Measurements from ENCODE around the gene DCC.

DCC gene

DNA sequence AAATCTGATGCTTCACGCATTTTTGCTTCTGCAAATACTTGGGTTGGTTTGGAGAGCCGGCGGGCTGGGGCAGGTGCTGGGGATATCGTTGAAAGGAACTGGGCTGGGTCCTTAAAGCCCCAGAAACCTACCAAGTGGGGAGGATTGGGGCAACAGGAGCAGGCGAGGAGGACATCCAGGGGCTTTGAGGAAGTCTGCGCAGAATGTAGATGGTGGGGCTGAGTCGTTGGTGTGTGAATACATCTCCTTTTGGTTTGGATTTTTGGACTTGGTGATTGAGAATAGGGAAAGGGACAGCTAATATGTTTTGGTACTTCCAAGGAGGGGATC is 1.1 kb downstream of the DCC start:
- POLR2A ChIA-PET, result no interaction called here
- no peak overlapping the region for H3K27ac ChIP-seq (ENCODE audit: insufficient read depth in 1 of 2, low read depth in 1 of 2, low read length in 2 of 2, poor library complexity in 1 of 2, severe bottlenecking in 2 of 2)
- H3K27me3 ChIP-seq (replicated peaks in 2 of 5; ENCODE audit: control insufficient read depth in 4 of 5, insufficient read depth in 5 of 5, low read length in 4 of 5), result peaks cover 11 to 64% (median 26%) of the 10 kb centered on the region in 5 experiments
- no peak for DNase-seq
- no peaks in the 10 kb centered on the region for H3K36me3 ChIP-seq (ENCODE audit: control insufficient read depth in 4 of 4, insufficient read depth in 4 of 4, low read length in 3 of 4)
- peaks cover 0 to 4% (median 0%) of the 10 kb centered on the region in 5 experiments for H3K9me3 ChIP-seq (ENCODE audit: control extremely low read depth in 1 of 5, control insufficient read depth in 4 of 5, insufficient read depth in 2 of 5, low read depth in 1 of 5, low read length in 4 of 5)
- WGBS (ENCODE audit: insufficient coverage), result 4% methylated on average over 7 of the region's 7 CpGs
- H3K4me1 ChIP-seq (ENCODE audit: control extremely low read depth in 1 of 4, control insufficient read depth in 4 of 4, insufficient read depth in 4 of 4, low read length in 3 of 4), result no peaks in the 10 kb centered on the region
- H3K4me3 ChIP-seq (ENCODE audit: control insufficient read depth in 1 of 7, extremely low read depth in 1 of 7, insufficient read depth in 4 of 7, low read depth in 2 of 7, low read length in 6 of 7), result no peak overlapping the region
- CTCF ChIA-PET, result no interaction called here

DNA sequence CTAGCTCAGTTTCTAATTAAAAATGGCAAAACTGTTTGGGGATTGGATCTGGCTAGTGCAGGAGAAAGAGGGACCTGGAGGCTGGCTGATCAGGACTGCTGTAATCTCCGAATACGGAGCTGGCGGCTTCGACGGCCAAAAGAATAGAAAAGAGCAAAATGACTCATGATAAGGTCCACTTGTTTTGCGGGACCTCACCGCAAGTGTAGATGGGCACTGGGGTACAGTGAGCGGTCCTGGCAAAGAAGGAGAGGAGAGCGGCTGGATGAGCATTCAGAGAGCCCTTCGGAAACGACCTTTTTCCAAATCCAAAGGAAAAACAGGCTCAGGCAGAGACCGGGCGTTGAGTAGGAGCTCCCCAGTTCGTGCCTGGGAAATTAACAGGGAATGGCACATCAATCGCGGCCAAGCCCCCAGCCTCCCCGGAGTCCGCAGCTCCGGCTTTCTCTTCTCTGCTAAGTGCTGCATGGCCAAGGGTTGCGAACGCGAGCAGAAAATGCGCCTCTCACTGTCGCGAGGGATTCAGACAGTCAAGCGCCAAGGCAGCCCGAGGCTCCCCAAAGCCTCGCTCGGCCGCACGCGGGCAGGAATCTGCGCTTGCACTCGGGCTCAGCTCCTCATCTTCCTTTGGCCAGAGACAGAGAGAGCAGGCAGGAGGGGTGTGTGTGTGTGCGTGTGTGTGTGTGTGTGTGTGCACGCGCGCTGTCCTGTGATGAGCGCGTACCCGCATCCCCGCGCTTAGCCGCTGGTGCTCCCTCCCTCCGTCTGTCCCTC is 1.8 kb downstream of the DCC start:
- H3K4me3 ChIP-seq (ENCODE audit: control insufficient read depth in 1 of 7, extremely low read depth in 1 of 7, insufficient read depth in 4 of 7, low read depth in 2 of 7, low read length in 6 of 7), result no peak overlapping the region
- no peak for DNase-seq
- H3K4me1 ChIP-seq (ENCODE audit: control extremely low read depth in 1 of 4, control insufficient read depth in 4 of 4, insufficient read depth in 4 of 4, low read length in 3 of 4), result no peaks in the 10 kb centered on the region
- peaks cover 11 to 64% (median 26%) of the 10 kb centered on the region in 5 experiments for H3K27me3 ChIP-seq (replicated peaks in 2 of 5; ENCODE audit: control insufficient read depth in 4 of 5, insufficient read depth in 5 of 5, low read length in 4 of 5)
- ChIA-PET POLR2A (no interaction called here), CTCF (no interaction called here)
- peaks cover 0 to 4% (median 0%) of the 10 kb centered on the region in 5 experiments for H3K9me3 ChIP-seq (ENCODE audit: control extremely low read depth in 1 of 5, control insufficient read depth in 4 of 5, insufficient read depth in 2 of 5, low read depth in 1 of 5, low read length in 4 of 5)
- no peak overlapping the region for H3K27ac ChIP-seq (ENCODE audit: insufficient read depth in 1 of 2, low read depth in 1 of 2, low read length in 2 of 2, poor library complexity in 1 of 2, severe bottlenecking in 2 of 2)
- H3K36me3 ChIP-seq (ENCODE audit: control insufficient read depth in 4 of 4, insufficient read depth in 4 of 4, low read length in 3 of 4), result no peaks in the 10 kb centered on the region
- 2% methylated on average over 27 of the region's 45 CpGs for WGBS (ENCODE audit: insufficient coverage)

DNA sequence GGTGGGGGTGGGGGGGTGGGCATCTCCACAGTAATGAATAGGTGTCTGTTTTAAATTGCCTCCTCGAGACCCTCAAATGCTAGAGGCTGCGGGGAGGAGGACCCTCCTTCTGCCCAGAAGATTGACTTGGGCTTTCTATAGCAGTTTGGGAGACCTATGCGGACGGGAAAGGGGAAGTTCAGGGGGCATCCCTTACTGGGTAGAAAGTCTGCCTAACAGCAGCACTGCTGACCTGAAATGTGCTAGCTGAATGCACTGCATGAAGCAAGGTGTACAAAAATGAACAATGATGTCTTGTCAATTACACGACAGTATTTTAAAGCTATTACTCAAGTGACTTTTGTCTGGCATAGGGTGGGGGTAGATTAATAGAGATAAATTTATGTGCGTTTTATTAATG is 2.5 kb downstream of the DCC start:
- peak in 2 of 3 donors; percentile 2 to 4 for DNase-seq
- ChIA-PET POLR2A (no interaction called here), CTCF (no interaction called here)
- Histone ChIP-seq H3K27me3 (replicated peaks in 2 of 5; ENCODE audit: control insufficient read depth in 4 of 5, insufficient read depth in 5 of 5, low read length in 4 of 5) (peaks cover 11 to 64% (median 26%) of the 10 kb centered on the region in 5 experiments), H3K36me3 (ENCODE audit: control insufficient read depth in 4 of 4, insufficient read depth in 4 of 4, low read length in 3 of 4) (no peaks in the 10 kb centered on the region), H3K4me3 (ENCODE audit: control insufficient read depth in 1 of 7, extremely low read depth in 1 of 7, insufficient read depth in 4 of 7, low read depth in 2 of 7, low read length in 6 of 7) (no peak overlapping the region), H3K9me3 (ENCODE audit: control extremely low read depth in 1 of 5, control insufficient read depth in 4 of 5, insufficient read depth in 2 of 5, low read depth in 1 of 5, low read length in 4 of 5) (peaks cover 0 to 3% (median 0%) of the 10 kb centered on the region in 5 experiments), H3K4me1 (ENCODE audit: control extremely low read depth in 1 of 4, control insufficient read depth in 4 of 4, insufficient read depth in 4 of 4, low read length in 3 of 4) (no peaks in the 10 kb centered on the region), H3K27ac (ENCODE audit: insufficient read depth in 1 of 2, low read depth in 1 of 2, low read length in 2 of 2, poor library complexity in 1 of 2, severe bottlenecking in 2 of 2) (no peak overlapping the region)
- WGBS (ENCODE audit: insufficient coverage), result 0% methylated on average over 3 of the region's 6 CpGs

DNA sequence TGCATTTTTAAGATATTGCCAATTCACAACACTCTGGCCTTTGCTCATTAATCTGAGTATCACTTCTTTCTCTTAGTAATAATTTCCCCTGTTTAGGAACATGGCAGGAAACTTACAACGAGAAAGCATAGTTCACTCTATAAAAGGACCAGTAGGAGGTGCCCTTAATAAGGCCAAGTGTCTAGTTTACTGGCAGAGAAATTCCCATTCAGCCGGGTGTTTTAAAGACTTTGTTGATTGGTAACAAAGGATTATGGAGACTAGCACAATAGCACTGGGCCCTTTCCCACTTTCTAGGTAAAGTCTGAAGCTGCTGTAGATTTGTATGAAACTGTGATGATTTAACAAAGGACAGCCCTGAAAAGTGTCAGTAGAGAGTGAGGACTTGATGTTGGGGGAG is 3.1 kb downstream of the DCC start:
- no peaks in the 10 kb centered on the region for H3K4me1 ChIP-seq (ENCODE audit: control extremely low read depth in 1 of 4, control insufficient read depth in 4 of 4, insufficient read depth in 4 of 4, low read length in 3 of 4)
- no peak overlapping the region for H3K4me3 ChIP-seq (ENCODE audit: control insufficient read depth in 1 of 7, extremely low read depth in 1 of 7, insufficient read depth in 4 of 7, low read depth in 2 of 7, low read length in 6 of 7)
- ChIA-PET POLR2A (no interaction called here), CTCF (no interaction called here)
- peaks cover 0 to 3% (median 0%) of the 10 kb centered on the region in 5 experiments for H3K9me3 ChIP-seq (ENCODE audit: control extremely low read depth in 1 of 5, control insufficient read depth in 4 of 5, insufficient read depth in 2 of 5, low read depth in 1 of 5, low read length in 4 of 5)
- H3K36me3 ChIP-seq (ENCODE audit: control insufficient read depth in 4 of 4, insufficient read depth in 4 of 4, low read length in 3 of 4), result no peaks in the 10 kb centered on the region
- no peak for DNase-seq
- 54% methylated on average over 2 of the region's 2 CpGs for WGBS (ENCODE audit: insufficient coverage)
- H3K27ac ChIP-seq (ENCODE audit: insufficient read depth in 1 of 2, low read depth in 1 of 2, low read length in 2 of 2, poor library complexity in 1 of 2, severe bottlenecking in 2 of 2), result no peak overlapping the region
- H3K27me3 ChIP-seq (replicated peaks in 2 of 5; ENCODE audit: control insufficient read depth in 4 of 5, insufficient read depth in 5 of 5, low read length in 4 of 5), result peaks cover 11 to 60% (median 26%) of the 10 kb centered on the region in 5 experiments

DNA sequence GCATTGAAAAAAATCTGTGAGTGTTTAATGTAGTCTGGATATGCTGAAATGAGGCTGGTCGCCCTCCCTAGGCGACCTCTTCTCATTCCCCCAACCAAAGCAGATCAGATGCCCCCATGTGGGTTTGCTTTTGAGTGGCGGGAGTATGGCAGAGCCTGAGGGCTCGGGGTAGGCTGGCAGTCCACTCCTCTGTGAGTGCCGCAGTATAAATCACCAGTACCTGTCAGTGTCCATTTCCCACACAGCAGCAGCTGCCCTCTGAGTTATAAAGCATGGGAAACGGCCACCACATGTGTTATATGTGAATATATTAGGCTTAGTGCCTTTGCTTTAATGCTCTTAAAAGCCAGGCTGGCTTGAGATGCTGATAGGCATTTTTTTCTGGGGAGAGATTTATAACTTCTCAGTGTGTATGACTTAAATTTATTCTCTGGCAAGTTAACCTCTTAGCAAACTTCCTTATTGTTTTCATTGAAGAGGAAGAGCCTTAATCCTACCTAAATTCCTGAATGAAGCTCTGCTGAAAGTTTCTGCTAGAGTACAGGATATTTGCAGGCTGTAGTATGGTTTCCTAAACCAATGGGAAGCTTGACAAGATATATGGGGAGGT is 3.8 kb downstream of the DCC start:
- no peak for DNase-seq
- Histone ChIP-seq H3K27ac (ENCODE audit: insufficient read depth in 1 of 2, low read depth in 1 of 2, low read length in 2 of 2, poor library complexity in 1 of 2, severe bottlenecking in 2 of 2) (no peak overlapping the region), H3K27me3 (replicated peaks in 2 of 5; ENCODE audit: control insufficient read depth in 4 of 5, insufficient read depth in 5 of 5, low read length in 4 of 5) (peaks cover 9 to 54% (median 26%) of the 10 kb centered on the region in 5 experiments), H3K4me1 (ENCODE audit: control extremely low read depth in 1 of 4, control insufficient read depth in 4 of 4, insufficient read depth in 4 of 4, low read length in 3 of 4) (no peaks in the 10 kb centered on the region), H3K4me3 (ENCODE audit: control insufficient read depth in 1 of 7, extremely low read depth in 1 of 7, insufficient read depth in 4 of 7, low read depth in 2 of 7, low read length in 6 of 7) (no peak overlapping the region), H3K9me3 (ENCODE audit: control extremely low read depth in 1 of 5, control insufficient read depth in 4 of 5, insufficient read depth in 2 of 5, low read depth in 1 of 5, low read length in 4 of 5) (peaks cover 0 to 3% (median 0%) of the 10 kb centered on the region in 5 experiments), H3K36me3 (ENCODE audit: control insufficient read depth in 4 of 4, insufficient read depth in 4 of 4, low read length in 3 of 4) (no peaks in the 10 kb centered on the region)
- CTCF ChIA-PET, result no interaction called here
- POLR2A ChIA-PET, result no interaction called here
- 43% methylated on average over 2 of the region's 6 CpGs for WGBS (ENCODE audit: insufficient coverage)

DNA sequence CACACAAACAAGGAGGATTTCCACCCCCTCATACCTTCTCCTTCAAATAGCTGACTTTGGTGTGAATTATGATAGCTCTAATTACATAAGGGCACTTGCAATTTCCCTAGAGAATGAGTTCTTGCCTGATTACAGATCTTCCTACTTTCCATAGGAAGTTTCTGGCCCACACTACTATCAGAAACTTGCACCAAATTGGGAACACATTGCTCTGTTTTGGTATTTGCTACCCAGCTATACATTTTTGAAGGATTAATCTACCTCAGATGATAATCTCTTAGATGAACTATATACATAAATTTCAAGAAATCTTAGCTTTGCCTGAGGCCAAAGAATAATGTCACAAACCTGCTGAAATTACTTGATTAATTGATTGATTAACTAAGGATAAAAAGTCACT is 4.9 kb downstream of the DCC start:
- POLR2A ChIA-PET, result no interaction called here

DNA sequence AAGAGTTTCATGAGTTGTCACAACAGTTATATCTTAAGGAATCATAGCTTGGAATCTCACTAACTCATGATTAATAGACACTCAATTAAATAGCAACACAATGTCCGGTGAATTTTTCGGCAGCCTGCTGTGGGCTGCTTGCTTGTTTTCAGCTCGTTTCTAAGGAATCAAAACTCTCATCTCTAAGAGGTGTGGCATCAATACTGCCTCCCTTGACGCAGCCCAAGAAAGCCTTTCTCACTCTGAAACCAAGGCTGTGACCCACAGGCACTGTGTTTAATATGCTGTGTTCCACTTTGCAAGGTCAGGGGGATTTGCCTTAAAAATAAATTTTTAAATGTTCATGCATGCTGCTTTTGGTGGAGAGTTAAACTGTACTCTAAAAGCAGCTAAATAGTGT is 5.4 kb downstream of the DCC start:
- Histone ChIP-seq H3K27me3 (replicated peaks in 2 of 5; ENCODE audit: control insufficient read depth in 4 of 5, insufficient read depth in 5 of 5, low read length in 4 of 5) (peaks cover 4 to 38% (median 14%) of the 10 kb centered on the region in 5 experiments), H3K36me3 (ENCODE audit: control insufficient read depth in 4 of 4, insufficient read depth in 4 of 4, low read length in 3 of 4) (no peaks in the 10 kb centered on the region), H3K9me3 (ENCODE audit: control extremely low read depth in 1 of 5, control insufficient read depth in 4 of 5, insufficient read depth in 2 of 5, low read depth in 1 of 5, low read length in 4 of 5) (peaks cover 0 to 3% (median 0%) of the 10 kb centered on the region in 5 experiments), H3K27ac (ENCODE audit: insufficient read depth in 1 of 2, low read depth in 1 of 2, low read length in 2 of 2, poor library complexity in 1 of 2, severe bottlenecking in 2 of 2) (no peak overlapping the region), H3K4me1 (ENCODE audit: control extremely low read depth in 1 of 4, control insufficient read depth in 4 of 4, insufficient read depth in 4 of 4, low read length in 3 of 4) (no peaks in the 10 kb centered on the region), H3K4me3 (ENCODE audit: control insufficient read depth in 1 of 7, extremely low read depth in 1 of 7, insufficient read depth in 4 of 7, low read depth in 2 of 7, low read length in 6 of 7) (no peak overlapping the region)
- ChIA-PET CTCF (no interaction called here), POLR2A (no interaction called here)
- no peak for DNase-seq
- 100% methylated on average over 3 of the region's 4 CpGs for WGBS (ENCODE audit: insufficient coverage)

More for the DNA sequence above, 4.9 kb downstream of the DCC start:
- Histone ChIP-seq H3K27me3 (replicated peaks in 2 of 5; ENCODE audit: control insufficient read depth in 4 of 5, insufficient read depth in 5 of 5, low read length in 4 of 5) (peaks cover 4 to 44% (median 20%) of the 10 kb centered on the region in 5 experiments), H3K4me3 (ENCODE audit: control insufficient read depth in 1 of 7, extremely low read depth in 1 of 7, insufficient read depth in 4 of 7, low read depth in 2 of 7, low read length in 6 of 7) (no peak overlapping the region), H3K36me3 (ENCODE audit: control insufficient read depth in 4 of 4, insufficient read depth in 4 of 4, low read length in 3 of 4) (no peaks in the 10 kb centered on the region), H3K9me3 (ENCODE audit: control extremely low read depth in 1 of 5, control insufficient read depth in 4 of 5, insufficient read depth in 2 of 5, low read depth in 1 of 5, low read length in 4 of 5) (peaks cover 0 to 3% (median 0%) of the 10 kb centered on the region in 5 experiments), H3K4me1 (ENCODE audit: control extremely low read depth in 1 of 4, control insufficient read depth in 4 of 4, insufficient read depth in 4 of 4, low read length in 3 of 4) (no peaks in the 10 kb centered on the region), H3K27ac (ENCODE audit: insufficient read depth in 1 of 2, low read depth in 1 of 2, low read length in 2 of 2, poor library complexity in 1 of 2, severe bottlenecking in 2 of 2) (no peak overlapping the region)
- CTCF ChIA-PET, result no interaction called here
- DNase-seq, result no peak

All from common myeloid progenitor, CD34-positive (primary cell).